Heart right ventricle (tissue), 16 donors: ENCODE results near the gene GREB1. TPM values are rescaled to one million over a fixed set of nuclear protein-coding genes. Genes with fewer than 3 reads are reported as not detected.
A peak's percentile ranks its signal among the peaks of the same experiment; 100 is the strongest.

ENCODE experiments used
- ATAC-seq, 8 donors: fragments of 200-7000 bp; cut with Tn5 transposase; one replicate each; pipeline ENCODE4 v1.9.1; 2020; ENCODE audit warnings: mild to moderate bottlenecking in 8 of 8, moderate library complexity in 8 of 8, moderate number of reproducible peaks in 1 of 8
- DNase-seq, 2 donors: peaks; one replicate each; pipeline ENCODE4 v3.0.0-alpha.2; 2020
- H3K27ac ChIP-seq, 10 donors: fragments of 200-600 bp; sonication (generic) in 2 of 10; one replicate each; pipeline versions ENCODE4 v1.5.0 to v1.8.0; 2020 to 2022; ENCODE audit warnings: mild to moderate bottlenecking in 3 of 10
- H3K27me3 ChIP-seq, 7 donors: fragments of 200-600 bp; one replicate each; pipeline ENCODE4 v1.8.0; 2021 to 2022; ENCODE audit warnings: mild to moderate bottlenecking in 2 of 7
- H3K36me3 ChIP-seq, 9 donors: fragments of 200-600 bp; sonication (generic) in 1 of 9; one replicate each; pipeline versions ENCODE4 v1.5.0 to v1.8.0; 2020 to 2022; ENCODE audit warnings: mild to moderate bottlenecking in 2 of 9
- H3K4me1 ChIP-seq, 9 donors: fragments of 200-600 bp; sonication (generic) in 1 of 9; one replicate each; pipeline versions ENCODE4 v1.5.0 to v1.8.0; 2020 to 2022; ENCODE audit warnings: mild to moderate bottlenecking in 4 of 9
- H3K4me3 ChIP-seq, 10 donors: fragments of 200-600 bp; sonication (generic) in 2 of 10; one replicate each; pipeline versions ENCODE4 v1.5.0 to v1.8.0; 2020 to 2022; ENCODE audit warnings: mild to moderate bottlenecking in 7 of 10, moderate library complexity in 2 of 10
- H3K9me3 ChIP-seq, 11 donors: fragments of 200-600 bp in 10 of 11; sonication (generic) in 2 of 11; one replicate each; pipeline versions ENCODE4 v1.5.0 to v1.8.0; 2013 to 2022; ENCODE audit warnings: mild to moderate bottlenecking in 2 of 11, control low read depth in 1 of 11, moderate library complexity in 1 of 11
- WGBS, 2 donors: extraction: QIAGEN DNeasy Blood & Tissue Kit; methylation state at CpG; one replicate each; pipeline ENCODE4 v1.1.7; 2013; ENCODE audit warnings: inconsistent platforms in 1 of 2; 5-methylcytosine and 5-hydroxymethylcytosine counted together
- intact Hi-C, 10 donors: fragments of 100-400 bp; cut with DNase I; formaldehyde crosslinking; loops; one replicate each; pipeline versions ENCODE4 v1.11.1 to v1.14.2; 2022
- polyA plus RNA-seq, 2 donors: library from polyadenylated mRNA; stranded (reverse); fragments of 200-250 nt; gene quantifications; one replicate each; pipeline ENCODE4 v1.2.3, GENCODE V29; 2013
- total RNA-seq, 10 donors: library from RNA; stranded (reverse); fragmentation: NEBNext Ultra II Directional in 3 of 10; extraction: Animal tissue kit (Norgen Biotek cat#: 25700) in 3 of 10; gene quantifications; one replicate each; pipeline versions ENCODE4 v1.2.1 to v1.2.4, GENCODE V29; 2021 to 2023
- TF ChIP-seq, protein P1 (sequence below), 9 donors: fragments of 200-600 bp; sonication (generic) in 2 of 9; IDR thresholded peaks; one replicate each; pipeline versions ENCODE4 v1.5.0 to v1.8.0; 2021 to 2022; ENCODE audit warnings: antibody characterized with exemption in 9 of 9, mild to moderate bottlenecking in 5 of 9, moderate library complexity in 1 of 9
- donor health status: Arrhythmogenic right ventricular cardiomyopathy.
- donor health status: ischemic (EF 13 %, LVEDD 7.1; RV severe dilation, severe dysfunction).
- donor health status: healthy with polysubstance abuse.
- donor health status: DM: no; HTN: yes; CAD: no.
- donor health status: DM: no; HTN: no; CAD: no.
- donor health status: ischemic (EF 25% LVEDD 6.9; RV normal size, moderate dysfunction).
- donor health status: ischemic (EF 25% LVEDD 5.7; RV mildly dilated, moderate dysfunction).
- donor health status: healthy.
- donor health status: DM: yes; HTN: yes; CAD: no.
- donor health status: Ischemic cardiomyopathy.
- donor health status: ischemic (EF 35%, LVEDD 5.7; RV mildly dilated, moderate dysfunction).
- donor health status: nonischemic (EF 11% LVEDD 7.7; RV severe dilation, severe dysfunction).
- donor health status: DM: yes; HTN: yes; CAD: no.
- donor health status: PGD.
- donor health status: ischemic (EF 29% LVEDD 5.4; RV normal size, mild dysfunction).
- donor health status: nonischemic (EF 23%, LVEDD 6.1; RV moderate dilation, normal function).

Gene GREB1
- total and polyA plus RNA-seq, 12 donors = 1.2 to 15.6 (median 7.8) TPM

DNA sequence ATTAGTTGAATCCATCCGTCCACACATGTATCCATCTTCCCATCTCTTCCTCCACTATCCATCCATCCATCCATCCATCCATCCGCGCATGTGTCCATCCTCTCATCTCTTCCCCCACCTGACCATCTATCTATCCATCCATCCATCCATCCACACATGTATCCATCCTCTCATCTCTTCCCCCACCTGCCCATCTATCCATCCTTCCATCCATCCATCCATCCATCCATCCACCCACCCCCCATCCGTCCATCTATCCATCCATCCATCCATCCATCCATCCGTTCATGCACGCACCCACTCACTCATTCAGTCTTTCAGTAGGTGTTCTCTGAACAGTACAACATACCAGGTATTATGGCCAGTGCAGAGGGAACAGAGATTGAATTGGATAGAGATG is 18.9 kb upstream of the GREB1 start:
- WGBS, 2 donors = 89 to 95% methylated on average over 6 of the region's 6 CpGs

DNA sequence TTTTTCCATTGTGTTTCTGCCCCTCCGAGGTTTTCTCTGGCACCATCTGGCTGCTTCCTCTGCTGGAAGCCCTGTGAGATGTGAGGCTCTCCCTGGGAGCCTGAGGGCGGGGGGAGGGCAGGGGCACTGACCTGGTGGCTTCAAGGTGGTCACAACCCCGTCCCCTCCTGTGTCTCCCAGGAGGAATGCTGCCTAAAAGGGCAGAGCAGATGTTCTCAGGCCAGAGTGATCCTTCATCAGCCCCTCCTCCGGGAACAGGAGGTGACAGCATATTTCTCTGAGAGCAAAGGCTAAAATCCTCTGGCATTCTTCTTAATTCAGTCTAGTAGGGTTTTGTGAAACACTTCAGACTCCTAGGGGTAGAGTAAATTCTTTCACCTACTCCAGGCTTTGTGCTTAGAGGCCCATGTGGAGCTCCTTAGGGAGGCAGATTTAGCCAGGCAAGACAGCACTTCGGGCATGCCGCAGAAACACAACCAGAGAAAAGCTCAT is 18.3 kb upstream of the GREB1 start:
- Histone ChIP-seq H3K4me1 (no peaks in the 10 kb centered on the region), H3K9me3 (peaks cover 0 to 12% (median 0%) of the 10 kb centered on the region in 11 donors), H3K36me3 (no peaks in the 10 kb centered on the region), H3K4me3 (no peak overlapping the region), H3K27ac (no peak overlapping the region), H3K27me3 (peaks cover 0 to 3% (median 0%) of the 10 kb centered on the region in 7 donors)
- ATAC-seq (no peak), DNase-seq (no peak)
- WGBS, 2 donors = 63 to 69% methylated on average over 6 of the region's 6 CpGs
- TF ChIP-seq, protein P1, sequence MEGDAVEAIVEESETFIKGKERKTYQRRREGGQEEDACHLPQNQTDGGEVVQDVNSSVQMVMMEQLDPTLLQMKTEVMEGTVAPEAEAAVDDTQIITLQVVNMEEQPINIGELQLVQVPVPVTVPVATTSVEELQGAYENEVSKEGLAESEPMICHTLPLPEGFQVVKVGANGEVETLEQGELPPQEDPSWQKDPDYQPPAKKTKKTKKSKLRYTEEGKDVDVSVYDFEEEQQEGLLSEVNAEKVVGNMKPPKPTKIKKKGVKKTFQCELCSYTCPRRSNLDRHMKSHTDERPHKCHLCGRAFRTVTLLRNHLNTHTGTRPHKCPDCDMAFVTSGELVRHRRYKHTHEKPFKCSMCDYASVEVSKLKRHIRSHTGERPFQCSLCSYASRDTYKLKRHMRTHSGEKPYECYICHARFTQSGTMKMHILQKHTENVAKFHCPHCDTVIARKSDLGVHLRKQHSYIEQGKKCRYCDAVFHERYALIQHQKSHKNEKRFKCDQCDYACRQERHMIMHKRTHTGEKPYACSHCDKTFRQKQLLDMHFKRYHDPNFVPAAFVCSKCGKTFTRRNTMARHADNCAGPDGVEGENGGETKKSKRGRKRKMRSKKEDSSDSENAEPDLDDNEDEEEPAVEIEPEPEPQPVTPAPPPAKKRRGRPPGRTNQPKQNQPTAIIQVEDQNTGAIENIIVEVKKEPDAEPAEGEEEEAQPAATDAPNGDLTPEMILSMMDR (IDR thresholded peaks at IDR 0.05) = no peak
- intact Hi-C loops = no loop called here

More for the DNA sequence above, 18.9 kb upstream of the GREB1 start:
- Histone ChIP-seq H3K36me3 (no peaks in the 10 kb centered on the region), H3K27me3 (peaks cover 0 to 3% (median 0%) of the 10 kb centered on the region in 7 donors), H3K4me1 (no peaks in the 10 kb centered on the region), H3K27ac (no peak overlapping the region), H3K9me3 (peaks cover 0 to 8% (median 0%) of the 10 kb centered on the region in 11 donors), H3K4me3 (no peak overlapping the region)
- ATAC-seq (no peak), DNase-seq (no peak)
- intact Hi-C loops = no loop called here
- TF ChIP-seq, protein P1 (IDR thresholded peaks at IDR 0.05) = no peak

DNA sequence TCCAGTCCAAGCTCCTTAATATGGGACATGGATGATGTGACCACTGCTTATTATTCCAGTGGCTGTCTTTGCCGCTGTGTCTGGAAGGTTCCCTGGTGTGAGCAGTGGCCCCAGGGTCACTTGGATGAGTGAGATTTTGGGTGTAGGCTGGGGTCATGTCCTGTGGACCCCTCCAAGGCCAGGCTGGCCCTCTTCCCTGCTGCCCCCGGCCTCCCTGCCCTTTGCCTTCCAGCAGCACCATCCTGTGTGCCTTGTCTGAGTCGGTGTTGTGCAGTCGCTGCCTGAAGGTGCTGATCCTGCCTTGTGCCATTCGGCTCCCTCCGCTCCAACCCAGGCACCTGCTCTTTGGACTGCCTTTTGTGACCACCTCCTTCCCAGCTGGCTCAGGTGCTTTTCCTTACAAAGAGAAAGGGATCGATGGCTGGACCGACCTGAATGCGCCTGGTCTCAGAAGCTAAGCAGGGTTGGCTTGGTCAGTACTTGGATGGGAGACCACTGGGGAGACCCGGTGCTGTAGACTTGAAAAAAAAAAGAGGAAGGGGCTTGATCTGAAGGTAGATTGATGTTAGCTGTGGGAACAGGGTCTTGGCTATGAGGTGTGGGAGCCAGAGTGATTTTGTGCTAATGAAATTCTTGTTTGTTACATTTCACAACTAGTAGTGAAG is 16.7 kb upstream of the GREB1 start:
- intact Hi-C loops = no loop called here

DNA sequence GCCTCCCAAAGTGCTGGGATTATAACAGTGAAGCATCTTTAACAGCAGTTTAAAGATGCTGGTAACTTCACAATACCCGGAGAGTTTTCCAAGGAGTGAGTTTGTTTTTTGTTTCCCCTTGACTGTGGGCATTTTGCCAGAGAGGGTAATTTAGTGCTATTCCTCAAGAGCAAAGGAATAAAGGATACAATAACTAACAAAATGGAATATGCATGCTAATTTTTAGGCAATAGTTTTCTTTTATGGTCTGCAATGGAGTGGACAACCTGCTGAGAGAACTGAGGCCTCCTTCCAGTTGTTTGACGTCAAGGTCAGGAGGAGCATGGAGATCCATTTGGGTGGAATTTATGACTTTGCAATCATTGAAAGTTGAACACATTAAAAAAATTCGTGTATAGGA is 15.9 kb upstream of the GREB1 start:
- peaks cover 0 to 12% (median 0%) of the 10 kb centered on the region in 11 donors for H3K9me3 ChIP-seq
- WGBS, 2 donors = 70 to 71% methylated on average over 3 of the region's 3 CpGs
- no peaks in the 10 kb centered on the region for H3K4me1 ChIP-seq
- H3K36me3 ChIP-seq = no peaks in the 10 kb centered on the region
- H3K4me3 ChIP-seq = no peak overlapping the region
- ATAC-seq (no peak), DNase-seq (no peak)
- intact Hi-C loops = no loop called here
- no peaks in the 10 kb centered on the region for H3K27me3 ChIP-seq
- H3K27ac ChIP-seq = no peak overlapping the region
- TF ChIP-seq, protein P1 (IDR thresholded peaks at IDR 0.05) = no peak

More for the DNA sequence above, 16.7 kb upstream of the GREB1 start:
- H3K4me1 ChIP-seq = no peaks in the 10 kb centered on the region
- H3K4me3 ChIP-seq = no peak overlapping the region
- TF ChIP-seq, protein P1 (IDR thresholded peaks at IDR 0.05) = no peak
- DNase-seq (no peak), ATAC-seq (peak in 1 of 8 donors; percentile 25)
- 90 to 98% methylated on average over 10 of the region's 10 CpGs for WGBS, 2 donors
- peaks cover 0 to 12% (median 0%) of the 10 kb centered on the region in 11 donors for H3K9me3 ChIP-seq
- H3K27ac ChIP-seq = no peak overlapping the region
- no peaks in the 10 kb centered on the region for H3K36me3 ChIP-seq
- H3K27me3 ChIP-seq = no peaks in the 10 kb centered on the region
